Lower leg skin (tissue), 4 donors: ENCODE data around the gene TICAM1. TPM values are rescaled to one million over a fixed set of nuclear protein-coding genes. Genes with fewer than 3 reads are reported as not detected.
"Not testable (repeated sequence)": the region's sequence is repeated elsewhere in the genome, so short reads cannot be mapped to it uniquely, and the experiment has no call there.

ENCODE experiments used
- DNase-seq, 2 donors: peaks; one replicate each; pipeline ENCODE4 v3.0.0-alpha.2; 2019; ENCODE audit warnings: low spot score in 2 of 2
- H3K4me3 ChIP-seq: fragments of 200-600 bp; sonication (generic); 2 replicates; pipeline ENCODE4 v1.5.1; 2017; ENCODE audit warnings: mild to moderate bottlenecking, low read depth; ENCODE audit not compliant: poor library complexity, severe bottlenecking
- CTCF ChIP-seq, 3 donors: fragments of 450-650 bp; IDR thresholded peaks; one replicate each; pipeline ENCODE4 v1.5.1; 2016; ENCODE audit warnings: antibody characterized with exemption in 3 of 3, mild to moderate bottlenecking in 3 of 3, moderate library complexity in 2 of 3
- POLR2A ChIP-seq, 2 donors: fragments of 450-650 bp; IDR thresholded peaks; one replicate each; pipeline ENCODE4 v1.6.1; 2016 to 2017; ENCODE audit warnings: antibody characterized with exemption in 2 of 2, mild to moderate bottlenecking in 1 of 2, moderate library complexity in 1 of 2
- WGBS, 2 donors: methylation state at CpG; one replicate each; pipeline ENCODE4 v1.1.5; 2018; 5-methylcytosine and 5-hydroxymethylcytosine counted together
- intact Hi-C: fragments of 100-400 bp; cut with DNase I; formaldehyde crosslinking; loops from one replicate; pipeline ENCODE4 v1.15.0; 2023; ENCODE audit warnings: low total_unique reads
- total RNA-seq, 4 donors: library from RNA; depleted of rRNA; stranded (reverse); fragments of >200 nt; gene quantifications; one replicate each; pipeline ENCODE4 v1.1.0, GENCODE V29; 2016

The TICAM1 gene
- total RNA-seq, 4 donors from 2014 or later: 8.0 to 34.4 (median 15.3) TPM

- DNase-seq: no peak
- no peak overlapping the region for H3K4me3 ChIP-seq
- intact Hi-C loops: loop anchor here (5.0 kb wide), 1 partner anchor 70 kb away; no protein-coding TSS in a partner anchor
- WGBS, 2 donors: 60 to 63% methylated on average over 7 of the region's 7 CpGs
- TF ChIP-seq POLR2A (IDR thresholded peaks at IDR 0.05): no peak
- TF ChIP-seq CTCF (IDR thresholded peaks at IDR 0.05): no peak
Observed at GRCh38 chr19:4802711-4803110, 28.8 kb downstream of the TICAM1 start.

GRCh38 chr19:4801085-4801619, 30.4 kb downstream of the TICAM1 start:
- TF ChIP-seq CTCF (IDR thresholded peaks at IDR 0.05) (no peak), POLR2A (IDR thresholded peaks at IDR 0.05) (no peak)
- no peak for DNase-seq
- no peak overlapping the region for H3K4me3 ChIP-seq
- 70 to 77% methylated on average over 3 of the region's 3 CpGs for WGBS, 2 donors
- intact Hi-C loops: loop anchor here (5.0 kb wide), 1 partner anchor 69 kb away; no protein-coding TSS in a partner anchor

- 33 to 59% methylated on average over 17 to 22 of the region's 23 CpGs for WGBS, 2 donors
- TF ChIP-seq POLR2A (IDR thresholded peaks at IDR 0.05) (no peak), CTCF (IDR thresholded peaks at IDR 0.05) (no peak)
- H3K4me3 ChIP-seq: no peak overlapping the region
- DNase-seq: peak; percentile 82 to 93
- intact Hi-C loops: loop anchor here (5.0 kb wide), 1 partner anchor 68 kb away; no protein-coding TSS in a partner anchor
Observed at GRCh38 chr19:4800591-4801081, 30.9 kb downstream of the TICAM1 start.

- H3K4me3 ChIP-seq: no peak overlapping the region
Observed at GRCh38 chr19:4795400-4795799, 36.1 kb downstream of the TICAM1 start.

GRCh38 chr19:4794971-4795370, 36.5 kb downstream of the TICAM1 start:
- intact Hi-C loops: no loop called here
- no peak overlapping the region for H3K4me3 ChIP-seq
- TF ChIP-seq CTCF (IDR thresholded peaks at IDR 0.05): no peak
- TF ChIP-seq POLR2A (IDR thresholded peaks at IDR 0.05): no peak
- DNase-seq: no peak
- WGBS, 2 donors: 42 to 48% methylated on average over 10 of the region's 11 CpGs

More at GRCh38 chr19:4795400-4795799, 36.1 kb downstream of the TICAM1 start:
- 46 to 61% methylated on average over 9 of the region's 9 CpGs for WGBS, 2 donors
- no peak for TF ChIP-seq POLR2A (IDR thresholded peaks at IDR 0.05)
- TF ChIP-seq CTCF (IDR thresholded peaks at IDR 0.05): no peak
- intact Hi-C loops: no loop called here
- DNase-seq: no peak

GRCh38 chr19:4793278-4793677, 38.2 kb downstream of the TICAM1 start:
- DNase-seq, H3K4me3 ChIP-seq, intact Hi-C loops: not testable (repeated sequence)
- 85 to 97% methylated on average over 6 to 11 of the region's 19 CpGs for WGBS, 2 donors

- not testable (repeated sequence) for DNase-seq
Observed at GRCh38 chr19:4792866-4793195, 38.7 kb downstream of the TICAM1 start.

GRCh38 chr19:4792019-4792865, 39.3 kb downstream of the TICAM1 start:
- intact Hi-C loops, DNase-seq: not testable (repeated sequence)
- WGBS, 2 donors: 19 to 24% methylated on average over 17 to 32 of the region's 75 CpGs
- H3K4me3 ChIP-seq: peak overlapping the region; percentile 79

More at GRCh38 chr19:4792866-4793195, 38.7 kb downstream of the TICAM1 start:
- intact Hi-C loops: not testable (repeated sequence)
- WGBS, 2 donors: 81 to 86% methylated on average over 19 to 24 of the region's 24 CpGs
- peak overlapping the region; percentile 79 for H3K4me3 ChIP-seq
